Stimulated activated CD4-positive, alpha-beta T cell treated with anti-CD3 and anti-CD28 coated beads, TNF-alpha, amount 100 ng/mL, for 24 hours (primary cell): Measurements from ENCODE around the gene QRICH2.
"Not testable (repeated sequence)": the region's sequence is repeated elsewhere in the genome, so short reads cannot be mapped to it uniquely, and the experiment has no call there.

Experiments
- DNase-seq, 3 experiments: peaks; one replicate each; pipeline ENCODE4 v3.0.0-alpha.2; 2020; ENCODE audit warnings: low read depth in 3 of 3

The QRICH2 gene

DNA sequence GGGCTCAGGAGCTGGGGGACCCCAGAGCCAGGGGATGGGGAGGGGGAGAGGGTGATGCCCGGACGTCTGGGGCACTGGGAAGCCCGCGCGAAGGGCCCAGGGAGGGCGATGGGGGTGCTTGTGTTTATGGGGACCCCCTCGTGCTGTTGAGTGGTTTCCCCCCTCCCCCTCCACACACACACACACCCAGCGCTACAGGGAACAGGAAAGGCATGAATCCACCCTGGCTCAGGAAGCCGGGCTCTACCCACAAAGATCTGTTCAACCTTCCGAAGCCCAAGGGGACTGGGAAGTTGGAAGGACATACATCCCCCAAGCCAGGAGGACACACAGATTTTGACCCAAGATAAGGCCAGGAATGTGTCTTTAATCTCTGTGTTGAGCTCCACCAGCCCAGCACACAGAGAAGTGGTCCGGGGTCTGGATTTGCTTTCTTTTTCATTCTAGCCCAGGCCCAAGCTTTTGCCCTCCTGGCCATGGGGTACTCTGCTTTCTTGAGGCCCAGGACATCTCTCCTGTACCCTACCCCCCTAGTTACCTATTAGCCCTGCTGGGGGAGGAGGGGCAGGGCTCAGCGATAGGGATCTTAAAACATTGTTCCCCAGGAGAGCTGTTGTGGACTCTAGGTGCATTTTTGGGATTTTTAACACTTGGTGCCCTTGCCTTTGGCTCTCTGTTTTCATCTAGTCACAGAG, 41.7 kb downstream of the QRICH2 start:
- no peak for DNase-seq

- peak in 1 of 3 experiments; percentile 48 for DNase-seq
Measured at GRCh38 chr17:76265624-76266243, 42.3 kb downstream of the QRICH2 start.

DNA sequence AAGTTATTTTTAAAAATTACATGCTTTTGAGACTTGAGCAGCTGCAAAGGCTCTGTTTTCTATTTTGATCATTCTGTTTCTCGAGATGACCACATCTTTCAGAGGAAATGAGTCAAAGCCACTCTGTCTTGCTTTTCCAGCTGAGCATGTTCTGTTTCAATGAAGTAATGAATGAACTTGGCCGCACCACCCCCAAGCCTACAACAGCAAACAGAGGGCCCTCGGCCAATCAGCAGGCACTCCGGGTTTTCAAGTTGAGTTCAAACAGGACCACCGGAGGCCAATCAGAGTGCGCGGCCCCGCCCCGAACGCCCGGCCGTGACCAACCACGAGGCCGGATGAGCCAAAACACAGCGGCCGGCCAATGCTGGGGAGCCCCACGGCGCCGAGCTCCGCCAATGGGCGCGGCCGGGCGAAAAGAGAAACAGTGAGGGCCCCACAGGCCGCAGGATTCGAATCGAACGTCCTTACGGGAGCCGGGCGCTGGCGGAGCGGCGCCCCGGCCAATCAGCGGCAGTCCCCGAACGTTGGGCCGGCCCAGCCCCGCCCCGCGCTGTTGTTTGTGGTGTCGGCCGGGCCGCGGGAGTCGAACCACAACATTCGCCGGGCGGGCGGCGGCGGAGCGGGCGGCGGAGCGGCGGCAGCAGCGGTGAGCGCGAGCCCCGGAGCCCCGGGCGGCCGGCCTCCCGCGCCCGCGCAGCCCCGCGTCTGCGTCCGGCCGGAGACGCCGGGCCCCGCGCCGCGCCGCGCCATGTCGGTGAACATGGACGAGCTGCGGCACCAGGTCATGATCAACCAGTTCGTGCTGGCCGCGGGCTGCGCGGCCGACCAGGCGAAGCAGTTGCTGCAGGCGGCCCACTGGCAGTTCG, 43.1 kb downstream of the QRICH2 start, which contains the start of gene UBALD2:
UBALD2 (plus strand) TSS at position 594 of the 869 bp plus-strand sequence; CDS start at position 752, 158 bp downstream.
- peak; percentile 96 to 99 (median 97) for DNase-seq

DNA sequence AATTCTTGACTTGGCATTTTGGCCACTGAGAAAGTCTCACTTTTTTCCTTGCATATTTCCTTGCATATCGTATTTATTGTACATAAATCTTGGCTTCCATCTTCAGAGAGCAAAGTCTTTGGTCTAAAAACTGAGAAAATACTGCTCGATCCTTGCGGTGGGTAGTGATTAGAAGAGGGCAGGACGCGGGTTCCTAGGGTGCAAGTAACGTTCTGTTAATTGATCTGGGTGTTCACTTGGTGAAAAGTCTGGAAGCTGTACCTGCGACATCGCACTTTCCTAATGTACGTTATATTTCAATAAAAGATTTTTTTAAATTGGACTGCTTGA, 43.7 kb downstream of the QRICH2 start:
- DNase-seq = no peak

DNA sequence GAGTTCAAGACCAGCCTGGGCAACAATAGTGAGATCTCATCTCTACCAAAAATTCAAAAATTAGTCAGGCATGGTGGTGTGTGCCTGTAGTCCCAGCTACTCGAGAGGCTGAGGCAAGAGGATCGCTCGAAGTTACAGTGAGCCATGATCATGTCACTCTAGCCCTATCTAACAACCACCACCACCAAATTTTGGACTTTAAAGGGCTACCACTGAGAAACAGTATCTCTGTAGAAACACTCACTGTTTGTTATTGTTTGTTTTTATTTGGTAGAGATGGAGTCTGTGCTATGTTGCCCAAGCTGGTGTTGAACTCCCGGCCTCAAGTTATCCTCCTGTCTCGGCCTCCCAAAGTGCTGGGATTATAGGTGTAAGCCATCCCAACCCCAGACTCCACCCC, 44.2 kb downstream of the QRICH2 start:
- DNase-seq = no peak

DNA sequence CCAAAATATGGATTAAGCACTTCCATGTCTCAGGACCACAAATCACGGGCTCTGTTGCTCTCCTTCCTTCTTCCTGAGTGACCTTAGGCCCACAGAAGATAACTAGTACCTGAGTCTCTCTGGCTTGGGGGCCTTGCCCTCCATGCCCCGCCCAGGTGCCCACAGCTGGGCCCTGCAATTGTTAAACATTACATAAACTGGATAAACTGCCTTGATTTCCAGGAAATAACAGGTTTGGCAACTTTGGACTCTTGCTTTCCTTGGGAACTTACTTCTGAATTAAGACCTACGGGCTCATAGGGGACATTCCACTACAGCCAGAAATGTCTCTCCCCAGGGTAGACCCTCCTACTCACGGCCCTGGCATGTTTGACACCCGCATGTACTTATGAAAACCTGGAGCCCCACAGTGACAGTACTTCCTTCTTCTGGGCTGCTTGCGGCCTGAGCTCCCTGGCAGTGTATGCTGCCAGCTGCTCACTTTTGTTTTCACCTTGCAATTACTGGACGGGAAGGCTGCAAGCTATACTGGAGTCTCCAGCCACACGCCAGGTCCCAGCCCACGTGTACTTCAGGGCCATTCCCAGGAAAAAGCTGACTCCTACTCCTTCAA, 45.2 kb downstream of the QRICH2 start:
- DNase-seq = no peak

DNA sequence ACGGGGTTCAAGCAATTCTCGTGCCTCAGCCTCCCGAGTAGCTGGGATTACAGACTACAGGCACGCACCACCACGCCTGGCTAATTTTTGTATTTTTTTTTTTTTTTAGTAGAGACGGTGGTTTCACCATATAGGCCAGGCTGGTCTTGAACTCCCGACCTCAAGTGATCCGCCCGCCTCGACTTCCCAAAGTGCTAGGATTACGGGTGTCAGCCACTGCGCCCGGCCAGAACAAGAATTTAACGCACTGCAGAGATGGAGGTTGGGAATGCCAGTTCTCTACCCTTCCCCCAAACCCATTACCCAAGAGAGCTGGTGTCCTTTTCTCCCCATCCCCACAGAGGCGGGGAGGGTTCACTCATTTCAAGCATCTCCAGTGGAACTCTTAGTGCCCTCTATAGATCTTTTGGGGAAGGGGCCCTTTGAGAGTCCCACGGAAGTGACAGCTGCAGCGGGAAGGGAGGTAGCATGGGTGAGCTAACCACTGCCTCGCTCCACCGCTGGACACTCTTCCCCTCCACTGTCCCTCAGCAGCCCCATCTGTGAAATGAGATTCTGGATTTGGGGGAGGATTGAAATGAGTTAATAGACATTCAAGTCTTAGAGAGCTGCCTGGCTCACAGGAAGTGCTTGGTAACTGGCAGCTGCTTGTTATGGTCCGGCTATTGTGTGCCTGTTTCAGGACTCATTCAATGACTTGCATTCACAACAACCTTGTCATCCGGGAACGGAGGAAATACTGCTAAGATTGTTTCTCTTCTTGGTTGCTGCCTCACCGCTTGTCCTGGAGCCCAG, 46.5 kb downstream of the QRICH2 start:
- DNase-seq = no peak

- no peak for DNase-seq
Measured at GRCh38 chr17:76260669-76261068, 47.4 kb downstream of the QRICH2 start.

GRCh38 chr17:76260220-76260619, 47.9 kb downstream of the QRICH2 start:
- DNase-seq = no peak

- DNase-seq = not testable (repeated sequence)
Measured at GRCh38 chr17:76256430-76257050, 51.5 kb downstream of the QRICH2 start.

DNA sequence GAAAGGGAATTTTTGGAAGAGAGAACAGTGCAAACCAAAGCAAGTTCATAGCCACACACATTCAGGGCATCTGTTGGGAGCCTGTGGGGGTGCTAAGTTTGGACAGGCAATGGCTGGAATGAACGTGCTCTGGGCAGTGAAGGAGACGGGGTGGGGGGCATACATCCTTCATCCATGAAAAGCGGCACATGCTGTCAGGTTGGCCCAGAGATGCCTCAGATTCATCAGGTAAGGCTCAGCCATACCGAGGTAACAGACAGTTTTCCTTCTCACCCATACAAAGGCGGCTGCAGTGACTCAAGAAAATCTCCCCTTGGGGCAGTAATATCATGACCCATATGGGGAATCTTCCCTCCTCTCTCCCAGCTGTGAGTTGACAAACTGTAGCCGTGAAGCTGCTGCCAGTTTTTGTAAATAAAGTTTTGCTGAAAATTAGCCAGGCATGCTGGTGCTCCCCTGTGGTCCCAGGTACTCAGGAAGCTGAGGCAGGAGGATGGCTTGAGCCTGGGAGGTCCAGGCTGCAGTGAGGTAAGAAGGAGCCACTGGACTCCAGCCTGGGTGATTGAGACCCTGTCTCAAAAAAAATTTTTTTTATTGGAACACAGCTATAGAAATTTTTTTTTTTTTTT, 52.2 kb downstream of the QRICH2 start:
- no peak for DNase-seq

- no peak for DNase-seq
Measured at GRCh38 chr17:76254275-76254674, 53.8 kb downstream of the QRICH2 start.

GRCh38 chr17:76253841-76254240, 54.2 kb downstream of the QRICH2 start:
- no peak for DNase-seq

- not testable (repeated sequence) for DNase-seq
Measured at GRCh38 chr17:76252967-76253766, 54.9 kb downstream of the QRICH2 start.

DNA sequence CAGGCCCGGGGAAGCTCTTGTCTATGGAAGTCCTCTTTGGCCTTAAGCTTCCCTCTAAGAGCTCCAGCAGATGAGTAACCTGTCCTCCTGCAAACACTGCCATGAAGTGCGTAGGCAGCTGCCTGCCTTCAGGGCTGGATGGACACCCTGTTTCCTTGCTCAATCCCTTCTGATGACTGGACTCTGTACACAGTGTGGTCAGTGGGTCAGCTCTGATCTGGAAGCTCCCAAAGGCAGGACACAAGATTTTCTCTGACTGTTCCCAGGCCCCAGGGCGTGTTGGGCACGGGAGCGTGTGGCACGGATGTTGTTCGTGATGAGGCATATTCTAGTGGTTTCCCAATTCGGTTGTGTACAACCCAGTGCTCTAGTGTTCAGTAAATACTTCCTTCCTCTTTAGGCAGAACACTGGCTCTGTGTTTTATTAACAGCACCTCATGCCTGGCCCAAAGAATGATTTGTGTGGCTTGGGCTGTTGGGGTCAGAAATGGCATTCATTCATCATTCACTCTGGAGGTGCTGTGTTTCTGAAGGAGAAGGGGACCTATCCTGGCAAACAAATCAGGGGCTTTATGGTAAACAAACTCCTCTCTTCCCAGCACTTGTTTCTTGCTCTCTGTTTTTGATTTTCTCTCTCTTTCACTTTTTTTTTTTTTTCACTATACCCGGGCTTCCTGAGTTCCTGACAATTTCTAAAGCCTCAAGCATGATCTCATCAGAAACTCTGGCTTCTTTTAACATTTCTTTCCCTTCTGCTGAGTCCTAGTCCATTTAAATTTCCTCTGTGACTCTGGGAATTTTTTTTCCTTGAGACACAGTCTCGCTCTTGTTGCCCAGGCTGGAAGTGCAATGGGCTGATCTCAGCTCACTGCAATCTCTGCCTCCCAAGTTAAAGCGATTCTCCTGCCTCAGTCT, 55.8 kb downstream of the QRICH2 start:
- DNase-seq = no peak

DNA sequence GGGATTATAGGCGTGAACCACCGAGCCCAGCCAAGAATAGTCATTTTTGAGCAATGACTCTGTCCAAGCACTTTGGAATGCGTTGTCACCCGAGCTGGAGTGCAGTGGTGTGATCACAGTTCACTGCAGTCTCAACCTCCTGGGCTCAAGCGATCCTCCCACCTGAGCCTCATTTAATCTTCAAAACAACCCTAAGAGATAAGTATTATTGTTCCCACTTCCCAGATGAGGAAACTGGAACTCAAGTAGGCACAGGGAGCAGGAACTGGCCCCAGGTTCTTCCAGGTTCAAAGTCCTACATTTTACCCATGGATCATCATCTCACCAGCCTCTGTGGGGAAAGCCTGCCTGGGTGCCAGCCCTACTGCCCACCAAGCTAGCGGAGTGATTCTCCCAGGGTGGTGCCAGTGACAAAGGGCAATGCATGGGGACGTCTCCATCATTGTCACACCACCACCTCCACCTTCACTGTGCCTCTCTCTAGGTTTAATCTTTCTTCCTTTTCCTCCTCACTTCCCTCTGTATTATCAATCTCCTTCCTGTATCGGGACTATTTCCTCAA, 56.5 kb downstream of the QRICH2 start:
- DNase-seq = no peak

DNA sequence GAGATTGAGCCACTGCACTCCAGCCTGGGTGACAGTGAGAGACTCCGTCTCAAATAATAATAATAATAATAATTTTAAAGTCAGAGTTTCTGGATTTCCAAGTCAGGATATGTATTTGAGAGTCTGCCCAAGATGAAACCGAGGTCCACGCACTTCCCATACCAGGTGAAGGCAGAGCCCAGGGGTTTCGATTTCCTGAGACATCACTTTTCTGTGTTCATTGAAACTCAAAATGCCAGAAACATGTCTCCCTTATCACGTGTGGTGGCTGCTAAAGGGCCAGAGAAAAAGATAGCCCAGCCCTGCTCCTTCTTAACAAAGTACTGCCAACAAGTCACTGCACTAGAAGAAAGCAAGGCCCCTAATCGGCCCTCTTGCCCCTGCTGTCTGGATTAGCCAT, 57.9 kb downstream of the QRICH2 start:
- DNase-seq = no peak
